GM18873 (cell line): ENCODE measurements around the gene GRK5.
A peak's percentile ranks its signal among the peaks of the same experiment; 100 is the strongest.
"Not testable (repeated sequence)": the region's sequence is repeated elsewhere in the genome, so short reads cannot be mapped to it uniquely, and the experiment has no call there.

Source experiments
- ATAC-seq: cut with Tn5 transposase; IDR thresholded peaks from one replicate; pipeline ENCODE4 v1.9.1; 2021; ENCODE audit warnings: mild to moderate bottlenecking, moderate library complexity, moderate number of reproducible peaks; ENCODE audit not compliant: unreplicated experiment, low FRiP score

Gene GRK5

DNA sequence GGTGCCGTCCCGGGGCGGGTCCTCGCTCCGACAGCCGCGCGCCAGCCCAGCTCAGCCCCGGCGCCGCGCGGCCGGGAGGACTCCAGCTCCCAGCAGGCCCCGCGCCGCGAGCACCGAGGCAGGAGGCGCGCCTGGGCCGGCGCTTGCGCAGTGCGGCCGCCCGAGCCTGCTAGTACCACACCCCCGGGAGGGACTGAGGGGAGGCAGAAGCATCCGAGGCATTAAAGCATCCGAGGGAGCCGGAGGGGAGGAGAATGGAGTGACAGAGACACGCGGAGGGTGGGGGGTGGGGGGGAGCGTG, at the start of gene GRK5:
GRK5 (plus strand) TSS at position 206 of the 301 bp plus-strand sequence. CDS start 347 bp downstream, outside the sequence.
- peak; percentile 62 for ATAC-seq

DNA sequence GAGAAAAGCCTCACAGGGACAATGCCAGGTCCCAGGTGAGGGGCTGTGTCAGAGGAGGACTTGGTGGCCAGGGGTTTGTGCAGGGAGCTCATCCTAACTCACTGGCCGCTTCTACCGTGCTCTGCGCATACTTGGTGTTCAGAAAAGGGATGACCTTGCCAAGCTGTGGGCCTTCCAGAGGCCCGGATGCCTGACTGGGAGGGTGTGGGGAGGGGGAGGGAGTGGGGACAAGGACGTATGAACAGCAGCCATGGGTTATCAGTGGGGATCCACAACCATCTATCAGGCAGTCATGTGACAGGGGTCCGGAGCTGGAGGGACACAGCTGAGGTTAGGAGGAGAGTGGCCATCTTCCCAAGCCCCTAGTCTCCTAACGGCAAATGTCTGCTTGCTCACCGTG, 48.0 kb upstream of the GRK5 start:
- no peak for ATAC-seq

DNA sequence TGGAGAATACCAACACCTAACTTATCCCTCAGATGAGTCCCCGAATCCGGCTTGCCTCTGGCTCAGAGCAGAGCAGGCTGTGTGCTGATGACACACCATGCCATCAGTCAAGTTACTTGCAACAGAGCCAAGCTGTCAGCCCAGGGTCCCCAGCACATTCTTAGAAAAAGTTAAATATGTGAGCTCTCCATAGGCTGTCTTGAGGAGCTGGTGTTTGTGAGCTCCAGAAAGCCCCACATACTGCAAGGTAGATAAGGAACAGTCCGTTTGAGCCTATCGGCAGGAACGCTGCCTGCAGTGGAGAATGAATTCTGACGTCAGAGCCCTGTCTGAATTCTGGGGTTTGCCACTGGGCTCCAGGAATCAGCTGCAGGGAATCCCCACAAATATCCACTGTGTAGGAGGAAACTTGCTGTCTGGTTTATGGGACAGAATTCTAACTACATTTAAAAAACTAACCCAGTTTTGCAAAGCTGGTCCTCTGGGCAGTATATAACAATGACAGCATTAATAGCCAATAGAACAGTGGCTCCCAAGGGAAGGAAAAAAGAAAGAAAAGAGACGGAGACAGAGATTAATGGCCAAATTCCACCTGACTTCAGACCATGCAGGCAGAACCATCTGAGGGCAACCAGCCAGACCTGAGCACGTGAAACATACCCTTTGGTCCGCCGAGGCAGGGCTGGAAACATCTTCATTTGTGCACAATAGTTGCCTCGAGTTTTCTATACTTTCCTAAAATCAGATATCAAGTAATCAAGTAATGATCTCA, 45.5 kb upstream of the GRK5 start:
- ATAC-seq: no peak

DNA sequence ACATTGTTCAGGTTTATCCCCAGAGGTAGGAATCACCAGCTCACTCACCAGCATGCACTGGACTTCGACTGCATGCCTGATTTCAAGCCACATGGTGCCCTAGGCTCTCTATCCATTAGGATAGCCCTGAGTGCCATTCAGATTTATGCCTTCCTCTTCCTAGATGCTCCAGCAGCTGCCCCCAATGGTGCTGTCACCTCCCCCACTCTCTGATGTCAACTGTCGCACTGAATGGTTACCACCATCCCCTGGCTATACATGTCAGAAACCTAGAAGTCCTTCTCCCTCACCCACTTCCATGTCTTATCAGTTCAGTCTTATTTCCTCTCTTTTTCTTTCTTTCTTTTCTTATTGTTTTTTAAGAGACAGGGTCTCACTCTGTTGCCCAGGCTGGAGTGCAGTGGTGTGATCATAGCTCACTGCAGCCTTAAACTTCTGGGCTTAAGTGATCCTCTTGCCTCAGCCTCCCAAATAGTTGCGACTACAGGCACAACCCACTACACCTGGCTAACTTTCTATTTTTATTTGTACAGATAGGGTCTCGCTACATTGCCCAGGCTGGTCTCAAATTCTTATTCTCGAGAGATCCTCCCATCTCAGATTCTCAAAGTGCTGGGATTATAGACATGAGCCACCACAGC, 44.8 kb upstream of the GRK5 start:
- ATAC-seq: no peak

DNA sequence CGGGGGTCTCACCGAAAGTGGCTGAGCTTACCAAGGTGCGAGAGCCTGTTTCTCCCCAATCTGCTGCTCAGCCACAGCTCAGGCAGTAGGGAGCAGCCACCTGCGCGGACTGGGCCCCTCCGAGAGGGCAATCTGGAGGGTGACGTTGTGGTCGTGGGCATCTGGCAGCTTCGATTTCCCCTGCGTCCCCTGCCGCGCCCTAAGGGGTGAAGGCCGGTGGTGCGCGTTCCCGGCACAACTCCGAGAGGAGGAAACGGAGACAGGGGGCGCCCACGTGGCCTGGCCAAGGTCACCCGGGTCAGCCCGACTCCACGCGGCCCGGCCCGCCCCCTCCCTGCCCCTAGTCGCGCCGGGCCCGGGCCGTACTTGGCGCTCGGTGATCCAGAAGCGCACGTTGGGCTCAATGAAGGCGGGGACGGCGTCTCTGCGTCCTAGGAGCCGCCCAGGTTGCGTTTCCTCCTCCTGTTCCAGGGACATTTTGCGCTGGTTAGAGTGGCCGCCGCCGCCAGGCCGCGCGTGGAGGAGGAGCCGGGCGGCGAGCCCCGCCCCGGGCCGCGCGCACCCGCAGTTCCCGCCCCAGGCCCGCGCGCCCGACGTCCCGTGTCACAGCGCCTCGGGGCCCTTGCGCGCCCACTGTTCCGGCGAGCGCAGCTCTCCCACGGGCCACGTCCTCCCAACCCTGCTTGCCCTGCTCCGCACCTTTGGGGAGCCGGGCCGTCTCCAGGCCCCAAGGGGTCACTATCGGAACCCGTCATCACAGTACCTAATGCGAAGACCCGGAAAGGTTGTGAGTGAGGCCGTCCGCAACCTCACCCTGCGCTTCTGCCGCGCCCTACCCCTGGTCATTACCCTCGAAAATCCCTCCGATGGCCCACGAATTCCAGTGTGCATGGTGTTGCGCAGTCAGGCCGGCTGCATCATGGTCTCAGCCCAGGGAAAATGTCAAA, 41.9 kb upstream of the GRK5 start, which contains the start of gene SFXN4:
SFXN4 (minus strand) TSS at position 544 of the 947 bp plus-strand sequence; CDS start at position 477, 67 bp downstream.
- peak; percentile 75 for ATAC-seq

DNA sequence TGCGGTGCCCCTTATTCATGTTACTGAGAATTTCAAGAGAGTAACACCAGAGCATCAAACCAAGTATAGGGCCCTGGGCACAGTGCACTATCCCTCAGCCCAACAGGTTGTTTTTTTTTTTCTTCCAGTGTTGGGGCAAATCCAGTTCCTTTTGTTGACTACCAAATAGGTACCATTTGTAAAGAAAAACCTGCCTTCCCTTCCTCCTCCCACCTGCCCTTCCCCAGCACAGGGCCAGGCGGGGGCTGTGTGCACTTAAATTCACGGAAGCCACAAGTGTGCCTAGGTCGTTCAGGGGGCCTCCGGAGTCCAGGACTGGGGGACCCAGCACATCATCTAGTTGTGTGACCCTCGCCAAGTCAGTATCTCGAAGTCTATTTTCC, 41.3 kb upstream of the GRK5 start:
- ATAC-seq: no peak

DNA sequence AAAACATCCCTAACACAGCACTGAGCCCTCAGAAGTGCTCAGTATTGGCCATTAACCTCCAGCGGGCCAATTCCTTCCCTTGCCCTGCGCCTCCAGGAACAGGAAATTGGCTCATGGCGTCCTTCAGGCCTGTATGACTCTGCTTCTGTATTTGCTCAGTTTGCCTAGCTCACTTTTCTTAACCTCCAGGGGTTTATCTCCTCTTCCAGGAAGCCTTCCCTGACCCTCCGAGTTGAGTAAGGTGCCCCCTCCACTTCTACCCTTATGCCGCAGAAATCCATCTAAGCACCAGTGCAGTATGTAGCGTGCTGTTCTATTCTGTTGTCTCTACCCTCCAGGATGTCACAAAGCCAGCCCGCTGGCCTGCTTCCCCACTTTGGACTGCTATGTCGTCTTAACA, 40.8 kb upstream of the GRK5 start:
- no peak for ATAC-seq

DNA sequence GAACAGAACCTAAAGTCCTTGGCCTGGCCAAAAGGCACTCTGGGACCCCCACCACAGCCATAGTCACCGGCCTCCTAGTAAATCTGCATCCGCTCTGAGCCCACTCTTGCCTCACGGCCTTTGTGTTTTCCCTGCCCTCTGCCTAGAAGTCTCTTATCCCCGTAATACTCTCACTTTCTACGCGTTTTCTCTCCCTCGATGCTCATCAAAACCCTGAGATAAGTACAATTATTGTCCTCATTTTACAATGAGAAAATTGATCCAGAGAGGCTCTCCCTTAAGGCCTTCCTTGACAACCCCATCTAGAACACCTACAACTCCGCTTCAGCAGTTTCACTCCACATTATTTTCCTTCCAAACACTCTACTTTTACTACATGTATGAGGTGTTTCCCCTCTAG, 40.3 kb upstream of the GRK5 start:
- no peak for ATAC-seq

DNA sequence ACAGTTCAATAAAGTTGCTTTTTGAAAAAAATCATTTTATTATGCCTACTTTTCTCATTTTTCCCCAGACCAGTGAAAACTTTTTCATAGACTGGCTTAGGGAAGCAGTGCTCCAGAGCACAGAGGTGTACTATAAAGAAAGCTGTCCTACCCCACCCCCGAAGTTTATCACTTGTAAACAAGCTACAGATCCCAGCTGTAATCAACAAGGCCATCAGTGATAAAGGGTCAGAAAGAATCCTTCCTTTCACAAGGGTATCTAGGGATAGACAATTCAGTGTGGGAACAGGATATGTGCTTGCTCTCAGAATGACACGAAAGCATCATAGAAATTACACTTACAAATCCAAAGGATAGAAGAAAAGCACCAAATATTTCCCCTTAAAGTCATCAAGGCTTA, 33.3 kb upstream of the GRK5 start:
- no peak for ATAC-seq

DNA sequence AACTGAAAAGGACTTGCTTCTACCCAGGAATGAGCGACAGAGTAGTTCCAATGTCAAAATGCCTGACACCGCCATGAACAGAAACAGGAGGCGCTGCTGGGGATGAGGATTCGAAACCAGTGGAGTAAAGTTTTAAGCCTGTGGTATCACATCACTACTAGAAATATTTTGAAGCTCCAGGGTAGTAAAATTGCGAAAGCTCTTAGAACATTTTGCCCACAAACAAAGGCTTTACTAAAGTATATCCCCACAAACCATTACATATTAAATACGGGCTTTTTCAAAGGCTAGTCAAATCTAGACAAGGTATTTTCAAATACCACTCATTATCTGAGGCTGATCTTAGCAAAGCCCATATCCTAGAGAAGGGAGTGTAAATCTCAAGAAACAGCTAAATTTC, 31.2 kb upstream of the GRK5 start:
- no peak for ATAC-seq

DNA sequence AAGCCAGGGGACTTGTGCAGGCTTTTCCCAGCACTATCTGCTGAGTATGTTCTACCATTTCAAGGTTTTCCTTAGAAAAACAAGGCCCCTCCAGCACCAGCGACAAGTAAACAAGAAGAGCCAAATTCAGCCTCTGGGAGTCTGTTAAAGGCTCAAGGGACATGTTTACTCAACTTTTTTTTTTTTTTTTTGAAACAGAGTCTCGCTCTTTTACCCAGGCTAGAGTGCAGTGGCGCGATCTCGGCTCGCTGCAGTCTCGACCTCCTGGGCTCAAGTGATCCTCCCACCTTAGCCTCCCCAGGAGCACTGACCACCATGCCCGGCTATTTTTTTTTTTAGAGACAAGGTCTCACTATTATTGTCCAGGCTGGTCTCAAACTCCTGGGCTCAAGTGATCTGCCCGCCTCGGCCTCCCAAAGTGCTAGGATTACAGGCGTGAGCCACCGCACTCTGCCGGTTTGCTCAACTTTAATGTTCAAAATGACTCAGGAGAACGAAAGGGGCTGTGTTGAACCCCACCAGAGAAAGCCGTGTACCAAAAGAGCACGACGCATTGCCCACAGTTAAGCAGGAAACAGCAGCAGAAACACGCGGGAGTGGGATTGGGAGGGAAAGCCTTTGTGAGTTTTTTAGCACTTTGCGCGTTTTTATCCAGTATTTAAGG, 29.5 kb upstream of the GRK5 start:
- no peak for ATAC-seq

DNA sequence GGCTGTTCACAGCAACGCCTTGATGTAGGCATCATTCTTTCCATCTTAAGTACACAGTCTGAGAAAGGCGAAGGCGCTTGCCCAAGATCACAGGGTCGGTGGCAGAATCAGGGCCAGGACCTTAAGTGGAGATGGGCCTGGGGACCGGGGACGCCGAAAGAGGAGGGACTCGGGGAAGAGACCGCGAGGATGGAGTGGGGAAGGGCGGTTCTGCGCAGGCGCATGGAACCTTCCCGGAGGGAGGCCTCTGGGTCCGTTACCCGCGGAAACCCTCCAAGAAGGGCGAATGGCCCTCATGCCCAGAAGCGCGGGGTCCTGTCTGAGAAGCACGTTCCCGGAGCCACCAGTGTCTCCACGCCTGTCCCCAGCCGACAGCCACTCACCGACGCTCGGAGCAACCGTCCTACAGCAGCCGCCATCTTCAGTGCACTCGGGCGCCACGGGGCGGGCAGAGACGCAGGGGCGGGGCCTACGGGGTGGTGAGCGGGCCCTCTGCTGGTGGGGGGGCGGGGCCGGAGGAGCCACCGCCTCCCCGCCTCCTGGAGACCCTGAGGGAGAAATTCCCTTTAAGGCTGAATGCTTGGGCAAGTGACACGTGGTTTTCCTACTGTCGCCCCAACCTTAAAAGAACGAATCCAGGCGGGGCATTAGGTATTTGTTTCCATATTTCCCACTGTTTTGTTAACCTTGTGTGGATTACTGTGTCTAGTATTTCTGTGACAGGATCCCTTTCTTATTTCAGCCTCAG, 28.8 kb upstream of the GRK5 start, which contains the start of gene PRDX3:
PRDX3 (minus strand) TSS at position 441 of the 748 bp plus-strand sequence; CDS start at position 419, 22 bp downstream.
- peak; percentile 81 for ATAC-seq

DNA sequence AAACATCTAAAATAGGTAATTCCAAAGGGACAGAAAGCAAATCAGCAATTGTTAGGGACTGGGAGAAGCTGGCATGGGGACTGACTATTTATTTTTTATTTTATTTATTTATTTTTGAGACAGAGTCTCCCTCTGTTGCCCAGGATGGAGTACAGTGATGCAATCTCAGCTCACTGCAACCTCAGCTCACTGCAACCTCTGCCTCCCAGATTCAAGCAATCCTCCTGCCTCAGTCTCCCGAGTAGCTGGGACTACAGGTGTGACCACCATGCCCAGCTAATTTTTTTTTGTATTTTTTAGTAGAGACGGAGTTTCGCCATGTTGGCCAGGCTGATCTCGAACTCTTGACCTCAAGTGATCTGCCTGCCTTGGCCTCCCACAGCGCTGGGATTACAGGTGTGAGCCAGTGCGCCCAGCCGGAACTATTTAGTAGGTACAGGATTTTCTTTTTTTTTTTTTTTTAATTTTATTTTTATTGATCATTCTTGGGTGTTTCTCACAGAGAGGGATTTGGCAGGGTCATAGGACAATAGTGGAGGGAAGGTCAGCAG, 26.4 kb upstream of the GRK5 start:
- not testable (repeated sequence) for ATAC-seq

DNA sequence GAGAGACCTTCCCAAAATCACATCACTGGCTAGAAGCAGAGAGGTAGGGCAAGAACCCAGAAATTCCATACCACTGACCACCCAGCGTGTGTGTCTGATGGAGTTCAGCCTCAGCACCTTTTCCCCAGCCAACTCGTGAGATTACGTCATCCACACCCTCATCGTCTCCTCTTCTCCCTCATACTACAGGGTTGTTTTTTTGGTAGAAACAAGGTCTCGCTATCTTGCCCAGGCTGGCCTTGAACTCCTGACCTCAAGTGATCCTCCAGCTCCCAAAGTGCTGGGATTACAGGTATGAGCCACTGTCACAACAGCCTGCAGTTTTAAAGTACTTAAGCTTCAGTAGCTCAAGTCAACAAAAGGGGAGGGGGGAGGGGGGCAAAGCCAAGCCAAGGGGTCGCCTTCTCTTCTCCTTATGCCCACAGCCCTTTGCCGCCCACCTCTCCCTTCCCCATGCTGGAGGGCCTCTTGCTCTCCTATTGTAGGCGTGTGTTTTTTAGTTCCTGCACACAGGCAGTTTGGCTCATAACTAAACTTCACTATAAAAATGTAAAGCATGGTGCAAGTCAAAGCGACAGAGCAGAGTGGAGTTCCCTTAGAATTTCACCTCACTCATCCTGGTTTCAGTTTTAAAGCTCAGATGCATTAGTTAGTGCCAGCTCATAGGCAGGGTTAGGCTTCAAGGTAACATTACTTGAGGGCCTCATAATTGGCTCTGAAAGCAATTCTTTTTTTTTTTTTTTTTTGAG, 23.5 kb upstream of the GRK5 start:
- ATAC-seq: no peak

DNA sequence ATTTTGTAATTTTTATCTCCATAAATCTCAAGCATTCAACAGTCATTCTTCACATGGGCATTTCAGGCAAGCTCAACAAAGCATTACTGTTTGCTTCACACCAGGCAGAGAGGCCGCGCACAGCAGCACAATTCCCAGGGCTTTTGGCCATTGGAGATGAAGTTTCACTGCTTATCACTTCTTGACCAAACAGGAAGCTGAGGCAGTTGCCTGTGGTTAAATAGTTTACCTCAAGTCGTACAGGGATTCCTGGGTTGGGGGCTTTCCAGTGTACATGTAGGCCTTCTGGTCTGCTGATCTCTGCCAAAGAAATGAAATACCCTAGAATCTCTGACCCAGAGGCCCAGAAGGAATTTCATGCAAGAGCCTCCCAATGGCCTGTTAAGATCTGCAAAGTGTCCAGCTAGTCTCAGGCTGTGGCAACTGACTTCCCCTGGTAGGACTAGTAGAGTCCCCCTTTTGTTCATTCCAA, 17.5 kb upstream of the GRK5 start:
- no peak for ATAC-seq

DNA sequence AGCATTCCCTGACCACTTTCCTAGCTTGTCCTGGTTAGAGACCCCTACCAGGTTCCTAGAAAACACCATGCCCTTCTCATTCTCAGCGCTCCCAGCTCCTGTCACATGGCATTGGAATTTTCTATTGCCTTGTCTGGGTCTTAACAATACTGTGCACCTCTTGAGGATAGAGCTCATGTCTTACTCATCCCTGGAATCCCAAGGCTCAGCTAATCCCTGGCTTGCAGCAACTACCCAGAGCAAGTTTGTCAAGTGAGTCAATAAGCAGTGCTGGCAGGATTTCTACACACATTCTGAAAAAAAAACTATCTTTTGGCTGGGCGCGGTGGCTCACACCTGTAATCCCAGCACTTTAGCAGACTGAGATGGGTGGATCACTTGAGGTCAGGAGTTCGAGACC, 17.0 kb upstream of the GRK5 start:
- ATAC-seq: no peak

DNA sequence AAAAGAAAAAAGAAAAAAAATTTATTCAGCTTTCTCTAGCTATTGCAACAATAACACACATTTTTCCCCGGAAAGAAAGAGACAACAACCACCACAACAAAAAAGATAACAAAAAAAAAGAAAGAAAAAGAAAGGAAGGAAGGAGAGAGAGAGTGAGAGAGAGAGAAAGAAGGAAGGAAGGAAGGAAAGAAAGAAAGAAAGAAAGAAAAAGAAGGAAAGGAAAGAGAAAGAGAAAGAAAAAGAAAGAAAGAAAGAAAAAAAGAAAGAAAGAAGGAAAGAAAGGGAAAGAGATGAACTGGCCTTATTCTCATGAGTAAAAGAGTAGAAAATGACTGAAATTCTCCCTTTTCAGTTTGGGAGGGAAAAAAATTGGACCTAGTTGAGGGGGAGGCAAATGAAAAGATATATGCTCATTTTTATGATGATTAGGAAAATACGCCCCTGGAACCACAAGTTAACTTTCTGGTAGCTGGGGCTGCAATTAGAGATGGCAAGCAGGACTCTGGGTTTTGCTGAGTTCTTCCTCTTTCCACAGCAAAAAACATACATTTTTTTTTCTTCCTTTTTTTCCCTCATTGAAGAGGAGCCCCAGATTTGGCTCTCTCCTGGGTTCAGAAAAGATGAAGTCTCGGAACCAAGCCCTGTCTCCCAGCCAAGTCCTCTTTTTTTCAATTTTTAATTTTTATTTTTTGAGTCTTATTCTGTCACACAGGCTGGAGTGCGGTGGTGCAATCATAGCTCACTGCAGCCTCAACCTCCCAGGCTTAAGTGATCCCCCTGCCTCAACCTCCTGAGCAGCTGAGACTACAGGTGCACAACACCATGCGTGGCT, 16.2 kb upstream of the GRK5 start:
- ATAC-seq: no peak

DNA sequence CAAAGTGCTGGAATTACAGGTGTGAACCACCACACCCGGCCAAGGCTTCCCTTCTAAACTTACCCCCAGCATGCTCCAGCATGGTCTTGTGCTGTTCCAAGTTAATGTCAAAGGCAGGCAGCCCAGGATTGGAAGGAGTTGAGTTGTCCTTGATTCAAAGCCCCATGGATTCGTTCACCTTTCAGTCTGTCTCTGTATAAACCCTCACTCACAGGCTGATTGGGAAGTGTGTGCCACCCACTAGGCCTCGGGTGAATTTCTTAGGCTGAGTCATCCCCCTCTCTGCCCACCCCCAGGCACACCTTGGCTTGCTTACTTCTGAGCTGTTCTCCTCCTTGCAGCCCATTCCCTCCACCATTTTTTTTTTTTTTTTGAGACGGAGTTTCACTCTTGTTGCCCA, 15.5 kb upstream of the GRK5 start:
- ATAC-seq: no peak
